H9 (cell line): ENCODE measurements around the gene NMRAL1. TPM values are rescaled to one million over a fixed set of nuclear protein-coding genes. Genes with fewer than 3 reads are reported as not detected.
A peak's percentile ranks its signal among the peaks of the same experiment; 100 is the strongest.

Experiments used
- DNase-seq: peaks from one replicate; pipeline ENCODE4 v3.0.0-alpha.2; 2017
- H2AFZ ChIP-seq: one replicate; pipeline ENCODE4 v1.6.1; 2013; ENCODE audit warnings: mild to moderate bottlenecking, low read length, control low read depth, moderate library complexity
- H2AK5ac ChIP-seq: 2 replicates; pipeline ENCODE4 v1.6.1; 2013; ENCODE audit warnings: low read length, control low read depth, mixed read lengths; ENCODE audit not compliant: insufficient read length
- H2BK120ac ChIP-seq: one replicate; pipeline ENCODE4 v1.6.1; 2013; ENCODE audit warnings: low read depth, mild to moderate bottlenecking, low read length, control low read depth, inconsistent platforms; ENCODE audit not compliant: poor library complexity, severe bottlenecking
- H2BK12ac ChIP-seq: 2 replicates; pipeline ENCODE4 v1.6.1; 2013; ENCODE audit warnings: low read length, control low read depth, mixed read lengths, low read depth; ENCODE audit not compliant: insufficient read length
- H2BK15ac ChIP-seq: 2 replicates; pipeline ENCODE4 v1.6.1; 2013; ENCODE audit warnings: low read depth, low read length, control low read depth
- H2BK20ac ChIP-seq: one replicate; pipeline ENCODE4 v1.6.1; 2013; ENCODE audit warnings: low read depth, mild to moderate bottlenecking, low read length, control low read depth, inconsistent platforms; ENCODE audit not compliant: poor library complexity, severe bottlenecking
- H2BK5ac ChIP-seq: 2 replicates; pipeline ENCODE4 v1.6.1; 2013; ENCODE audit warnings: low read length, control low read depth, mixed read lengths; ENCODE audit not compliant: insufficient read length
- H3K14ac ChIP-seq: 2 replicates; pipeline ENCODE4 v1.6.1; 2013; ENCODE audit warnings: low read length, control low read depth; ENCODE audit not compliant: insufficient read depth
- H3K18ac ChIP-seq: 2 replicates; pipeline ENCODE4 v1.6.1; 2013; ENCODE audit warnings: low read depth, mild to moderate bottlenecking, mixed read lengths, low read length, control low read depth; ENCODE audit not compliant: insufficient read length
- H3K23ac ChIP-seq: 2 replicates; pipeline ENCODE4 v1.6.1; 2013; ENCODE audit warnings: low read length, control low read depth, mixed read lengths, low read depth; ENCODE audit not compliant: insufficient read length
- H3K23me2 ChIP-seq: 2 replicates; pipeline ENCODE4 v1.6.1; 2013; ENCODE audit warnings: low read depth, mild to moderate bottlenecking, mixed read lengths, low read length, control low read depth; ENCODE audit not compliant: insufficient read length, poor library complexity, severe bottlenecking
- H3K27ac ChIP-seq: 2 replicates; pipeline ENCODE4 v1.5.1; 2013; ENCODE audit warnings: low read length, control low read depth, mixed read lengths, low read depth; ENCODE audit not compliant: insufficient read length
- H3K27me3 ChIP-seq: 2 replicates; pipeline ENCODE4 v1.6.1; 2013; ENCODE audit warnings: low read length, control low read depth, inconsistent platforms; ENCODE audit not compliant: insufficient read depth
- H3K4ac ChIP-seq: 2 replicates; pipeline ENCODE4 v1.6.1; 2013; ENCODE audit warnings: low read depth, mild to moderate bottlenecking, control low read depth, inconsistent platforms, low read length, moderate library complexity
- H3K4me1 ChIP-seq: 2 replicates; pipeline ENCODE4 v1.6.1; 2013; ENCODE audit warnings: low read length, control low read depth, inconsistent platforms; ENCODE audit not compliant: insufficient read depth
- H3K4me2 ChIP-seq: 2 replicates; pipeline ENCODE4 v1.6.1; 2013; ENCODE audit warnings: low read length, control low read depth, mixed read lengths; ENCODE audit not compliant: insufficient read length, insufficient read depth
- H3K56ac ChIP-seq: 2 replicates; pipeline ENCODE4 v1.6.1; 2013; ENCODE audit warnings: low read depth, mild to moderate bottlenecking, mixed read lengths, low read length, control low read depth; ENCODE audit not compliant: insufficient read length
- H3K79me1 ChIP-seq: 2 replicates; pipeline ENCODE4 v1.6.1; 2013; ENCODE audit warnings: low read depth, mild to moderate bottlenecking, moderate library complexity, low read length, control low read depth, inconsistent platforms; ENCODE audit not compliant: insufficient read depth, poor library complexity, severe bottlenecking
- H3K79me2 ChIP-seq: 2 replicates; pipeline ENCODE4 v1.6.1; 2013; ENCODE audit warnings: low read length, control low read depth, inconsistent platforms; ENCODE audit not compliant: insufficient read depth
- H3K9ac ChIP-seq: 2 replicates; pipeline ENCODE4 v1.6.1; 2013; ENCODE audit warnings: low read length, control low read depth, mixed read lengths; ENCODE audit not compliant: insufficient read length; ENCODE audit errors: extremely low read depth
- H3K9me3 ChIP-seq: one replicate; pipeline ENCODE4 v1.6.1; 2013; ENCODE audit warnings: low read depth, low read length, inconsistent platforms; ENCODE audit not compliant: control insufficient read depth
- H3T11ph ChIP-seq: one replicate; pipeline ENCODE4 v1.6.1; 2013; ENCODE audit warnings: mild to moderate bottlenecking, low read length, control low read depth, inconsistent platforms
- H4K20me1 ChIP-seq: one replicate; pipeline ENCODE4 v1.6.1; 2013; ENCODE audit not compliant: control insufficient read depth, insufficient read length, insufficient read depth
- H4K5ac ChIP-seq: 2 replicates; pipeline ENCODE4 v1.6.1; 2013; ENCODE audit warnings: low read depth, mild to moderate bottlenecking, mixed read lengths, low read length, control low read depth; ENCODE audit not compliant: insufficient read length
- H4K8ac ChIP-seq: replicated peaks from 2 replicates; pipeline ENCODE4 v1.6.1; 2013; ENCODE audit warnings: low read length, control low read depth, mixed read lengths, low read depth; ENCODE audit not compliant: insufficient read length
- H4K91ac ChIP-seq: 2 replicates; pipeline ENCODE4 v1.6.1; 2013; ENCODE audit warnings: low read depth, mild to moderate bottlenecking, moderate library complexity, mixed read lengths, low read length, control low read depth; ENCODE audit not compliant: insufficient read length
- H3K27ac Mint-ChIP-seq, 3 experiments: 2 replicates in 2 of 3; 3 replicates in 1 of 3; pipeline ENCODE4 v1.8.0; 2020 to 2021; ENCODE audit warnings: mixed read lengths in 3 of 3, mild to moderate bottlenecking in 1 of 3, moderate library complexity in 1 of 3
- H3K27me3 Mint-ChIP-seq: 2 replicates; pipeline ENCODE4 v1.8.0; 2021; ENCODE audit warnings: low read depth, mild to moderate bottlenecking, moderate library complexity, mixed read lengths
- H3K36me3 Mint-ChIP-seq, 3 experiments: 2 replicates in 2 of 3; 3 replicates in 1 of 3; pipeline ENCODE4 v1.8.0; 2020 to 2021; ENCODE audit warnings: low read depth in 3 of 3, mixed read lengths in 3 of 3; ENCODE audit not compliant: insufficient read depth in 1 of 3
- H3K4me1 Mint-ChIP-seq, 2 experiments: 2 replicates each; pipeline ENCODE4 v1.8.0; 2020; ENCODE audit warnings: mixed read lengths in 2 of 2
- H3K4me3 Mint-ChIP-seq, 2 experiments: 2 replicates in 1 of 2; 3 replicates in 1 of 2; pipeline ENCODE4 v1.8.0; 2020 to 2021; ENCODE audit warnings: mild to moderate bottlenecking in 2 of 2, mixed read lengths in 2 of 2, moderate library complexity in 1 of 2
- H3K9me3 Mint-ChIP-seq, 2 experiments: 2 replicates in 1 of 2; 3 replicates in 1 of 2; pipeline ENCODE4 v1.8.0; 2020; ENCODE audit warnings: mild to moderate bottlenecking in 2 of 2, mixed read lengths in 2 of 2, moderate library complexity in 1 of 2
- WGBS: extraction: QIAGEN DNeasy Blood & Tissue Kit; methylation state at CpG from one replicate; pipeline ENCODE4 v1.1.7; 2013; ENCODE audit warnings: missing lambda C conversion rate, low lambda C conversion rate, mixed read lengths; ENCODE audit not compliant: insufficient read length; ENCODE audit errors: extremely low coverage; 5-methylcytosine and 5-hydroxymethylcytosine counted together
- total RNA-seq: library from RNA; stranded (reverse); gene quantifications from 2 replicates; pipeline ENCODE4 v1.2.1, GENCODE V29; 2021
- TF ChIP-seq, protein P1 (sequence below): fragments of 200-600 bp; sonication (generic); conservative IDR thresholded peaks from 3 replicates; pipeline ENCODE4 v1.8.0; 2021; ENCODE audit warnings: antibody characterized with exemption, mild to moderate bottlenecking

The NMRAL1 gene
- total RNA-seq, 1 experiment from 2014 or later, result 78.9 TPM

DNA sequence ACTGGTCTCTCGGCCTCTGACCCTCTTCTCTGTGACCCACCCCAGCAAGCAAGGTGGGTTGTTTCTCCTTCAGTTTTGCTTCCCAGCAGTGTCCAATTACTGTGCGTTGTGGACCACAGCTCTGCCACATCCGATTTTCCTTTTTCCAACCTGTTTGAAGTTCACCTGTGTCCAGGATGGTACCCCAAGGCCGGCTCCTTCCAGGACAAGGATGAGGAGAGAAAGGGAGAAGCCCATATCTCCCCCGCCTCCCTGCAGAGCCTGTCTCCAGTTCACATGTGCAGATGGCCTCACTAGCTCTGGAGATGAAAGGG lies 13.5 kb downstream of the NMRAL1 start:
- no peaks in the 10 kb centered on the region for H3K9me3 ChIP-seq
- H4K91ac ChIP-seq, result no peak overlapping the region
- H3K4ac ChIP-seq, result no peak overlapping the region
- no peak overlapping the region for H4K8ac ChIP-seq
- no peak for DNase-seq
- no peaks in the 10 kb centered on the region for H4K20me1 ChIP-seq
- H3K14ac ChIP-seq, result no peak overlapping the region
- no CpG with 5 or more reads among the region's 5 CpGs for WGBS
- no peak overlapping the region for H2BK12ac ChIP-seq
- no peak overlapping the region for H2BK5ac ChIP-seq
- no peaks in the 10 kb centered on the region for H3K79me1 ChIP-seq
- Mint-ChIP-seq H3K4me3 (no peak overlapping the region), H3K4me1 (peaks cover 14 to 24% of the 10 kb centered on the region in 2 experiments), H3K27ac (peak overlapping the region in 2 of 3 experiments; percentile 68 to 96; a peak in 4 of 7 replicates), H3K9me3 (no peaks in the 10 kb centered on the region), H3K27me3 (no peaks in the 10 kb centered on the region; the same call in 1 of the 2 replicates), H3K36me3 (peaks cover 16 to 54% (median 44%) of the 10 kb centered on the region in 3 experiments; a peak in 6 of 7 replicates)
- H3K23me2 ChIP-seq, result no peaks in the 10 kb centered on the region
- no peak overlapping the region for H2BK15ac ChIP-seq
- H2AK5ac ChIP-seq, result no peak overlapping the region
- H3K23ac ChIP-seq, result no peak overlapping the region
- no peaks in the 10 kb centered on the region for H3K79me2 ChIP-seq
- H2AFZ ChIP-seq, result no peak overlapping the region
- no peak overlapping the region for H3K27ac ChIP-seq
- TF ChIP-seq, protein P1, sequence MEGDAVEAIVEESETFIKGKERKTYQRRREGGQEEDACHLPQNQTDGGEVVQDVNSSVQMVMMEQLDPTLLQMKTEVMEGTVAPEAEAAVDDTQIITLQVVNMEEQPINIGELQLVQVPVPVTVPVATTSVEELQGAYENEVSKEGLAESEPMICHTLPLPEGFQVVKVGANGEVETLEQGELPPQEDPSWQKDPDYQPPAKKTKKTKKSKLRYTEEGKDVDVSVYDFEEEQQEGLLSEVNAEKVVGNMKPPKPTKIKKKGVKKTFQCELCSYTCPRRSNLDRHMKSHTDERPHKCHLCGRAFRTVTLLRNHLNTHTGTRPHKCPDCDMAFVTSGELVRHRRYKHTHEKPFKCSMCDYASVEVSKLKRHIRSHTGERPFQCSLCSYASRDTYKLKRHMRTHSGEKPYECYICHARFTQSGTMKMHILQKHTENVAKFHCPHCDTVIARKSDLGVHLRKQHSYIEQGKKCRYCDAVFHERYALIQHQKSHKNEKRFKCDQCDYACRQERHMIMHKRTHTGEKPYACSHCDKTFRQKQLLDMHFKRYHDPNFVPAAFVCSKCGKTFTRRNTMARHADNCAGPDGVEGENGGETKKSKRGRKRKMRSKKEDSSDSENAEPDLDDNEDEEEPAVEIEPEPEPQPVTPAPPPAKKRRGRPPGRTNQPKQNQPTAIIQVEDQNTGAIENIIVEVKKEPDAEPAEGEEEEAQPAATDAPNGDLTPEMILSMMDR, result no peak
- no peak overlapping the region for H2BK20ac ChIP-seq
- no peak overlapping the region for H3T11ph ChIP-seq
- no peaks in the 10 kb centered on the region for H3K4me1 ChIP-seq
- no peak overlapping the region for H3K9ac ChIP-seq
- no peak overlapping the region for H2BK120ac ChIP-seq
- H3K27me3 ChIP-seq, result no peaks in the 10 kb centered on the region
- no peak overlapping the region for H4K5ac ChIP-seq
- H3K4me2 ChIP-seq, result no peak overlapping the region
- H3K18ac ChIP-seq, result no peak overlapping the region
- H3K56ac ChIP-seq, result no peak overlapping the region
